K562 (cell line): ENCODE results near the gene SPTBN4. TPM values are rescaled to one million over a fixed set of nuclear protein-coding genes. Genes with fewer than 3 reads are reported as not detected.

ENCODE experiments used
- CREB1 ChIP-seq, 2 experiments: sonication (generic) in 1 of 2; formaldehyde crosslinking in 1 of 2; IDR thresholded peaks; 2 replicates each; pipeline versions ENCODE4 v1.6.1 to v1.8.0; 2012 to 2022; ENCODE audit warnings: inconsistent platforms in 1 of 2, mild to moderate bottlenecking in 1 of 2, missing genetic modification reagents in 1 of 2, moderate library complexity in 1 of 2
- CREM ChIP-seq: IDR thresholded peaks from 2 replicates; pipeline ENCODE4 v1.6.1; 2014; ENCODE audit warnings: antibody characterized with exemption, low read depth
- EZH2 ChIP-seq: IDR thresholded peaks from 2 replicates; pipeline ENCODE4 v1.6.1; 2012; ENCODE audit warnings: low read depth, mild to moderate bottlenecking, inconsistent platforms, low read length, borderline replicate concordance
- FIP1L1 ChIP-seq: fragments of 200-400 bp; formaldehyde crosslinking; IDR thresholded peaks from 2 replicates; pipeline ENCODE4 v1.6.1; 2018; ENCODE audit warnings: mild to moderate bottlenecking, low read depth, low read length; ENCODE audit not compliant: poor library complexity, severe bottlenecking
- JUND ChIP-seq, 2 experiments: IDR thresholded peaks; 2 replicates in 1 of 2; 3 replicates in 1 of 2; pipeline ENCODE4 v1.6.1; 2011; ENCODE audit warnings: borderline replicate concordance in 2 of 2, low read depth in 2 of 2, low read length in 2 of 2, improper control_type of control experiment in 1 of 2, missing biosample characterization in 1 of 2, missing genetic modification characterization in 1 of 2, missing genetic modification reagents in 1 of 2
- NEUROD1 ChIP-seq: fragments of 150-350 bp; IDR thresholded peaks from 2 replicates; pipeline ENCODE4 v1.6.1; 2014; ENCODE audit warnings: borderline replicate concordance, low read length, low read depth; ENCODE audit not compliant: partially characterized antibody
- POLR2B ChIP-seq: fragments of 450-650 bp; IDR thresholded peaks from 2 replicates; pipeline ENCODE4 v1.6.1; 2018; ENCODE audit warnings: low read depth; ENCODE audit not compliant: partially characterized antibody
- PTRF ChIP-seq: fragments of 450-650 bp; IDR thresholded peaks from 2 replicates; pipeline ENCODE4 v1.6.1; 2016; ENCODE audit warnings: mild to moderate bottlenecking, missing genetic modification characterization, missing compliant biosample characterization
- PYGO2 ChIP-seq: fragments of 450-650 bp; IDR thresholded peaks from 2 replicates; pipeline ENCODE4 v1.6.1; 2016; ENCODE audit warnings: mild to moderate bottlenecking, missing genetic modification characterization, moderate library complexity, missing compliant biosample characterization
- ZKSCAN1 ChIP-seq: fragments of 150-350 bp; IDR thresholded peaks from 2 replicates; pipeline ENCODE4 v1.6.1; 2016; ENCODE audit warnings: low read depth, low read length
- ZNF316 ChIP-seq: fragments of 450-650 bp; IDR thresholded peaks from 2 replicates; pipeline ENCODE4 v1.6.1; 2016
- polyA plus RNA-seq, 8 experiments: library from polyadenylated mRNA; depleted of rRNA in 4 of 8; stranded (reverse) in 5 of 8; unstranded in 3 of 8; fragments of >200 nt; fragmentation: Nextera tagmentation in 2 of 8; fragmentation: Illumina TruSeq in 1 of 8; extraction: Ambion mirVana in 2 of 8; extraction: Trizol in 1 of 8; gene quantifications; 2 replicates each; pipeline versions ENCODE4 v1.2.1 to v1.2.3, GENCODE V29; 2011 to 2014; ENCODE audit warnings: inconsistent platforms in 1 of 8, missing spikeins in 1 of 8
- total RNA-seq, 7 experiments: library from RNA; depleted of rRNA in 6 of 7; stranded (reverse); fragments of >200 nt in 6 of 7; fragmentation: Illumina TruSeq in 2 of 7; extraction: Trizol in 2 of 7; gene quantifications; 2 replicates each; pipeline versions ENCODE4 v1.2.1 to v1.2.3, GENCODE V29; 2011 to 2021; ENCODE audit warnings: low replicate concordance in 1 of 7
- TF ChIP-seq, protein P1 (sequence below): fragments of 250-450 bp; sonication (Bioruptor Pico); IDR thresholded peaks from 2 replicates; pipeline ENCODE4 v1.9.0; 2021; ENCODE audit warnings: mild to moderate bottlenecking, inconsistent platforms
- TF ChIP-seq, protein P2 (sequence below): sonication (generic); formaldehyde crosslinking; IDR thresholded peaks from 2 replicates; pipeline ENCODE4 v1.8.0; 2022; ENCODE audit warnings: mild to moderate bottlenecking, missing genetic modification reagents
- TF ChIP-seq, protein P3 (sequence below): fragments of 450-650 bp; IDR thresholded peaks from 2 replicates; pipeline ENCODE4 v1.6.1; 2017; ENCODE audit warnings: antibody characterized with exemption
- TF ChIP-seq, protein P4 (sequence below): fragments of 250-450 bp; sonication (Bioruptor Pico); IDR thresholded peaks from 2 replicates; pipeline ENCODE4 v1.8.0; 2022; ENCODE audit warnings: moderate library complexity, mild to moderate bottlenecking, inconsistent platforms
- TF ChIP-seq, protein P5 (sequence below): fragments of 250-450 bp; sonication (Bioruptor Pico); IDR thresholded peaks from 2 replicates; pipeline ENCODE4 v1.5.0; 2021
- TF ChIP-seq, protein P6 (sequence below): sonication (generic); formaldehyde crosslinking; IDR thresholded peaks from 2 replicates; pipeline ENCODE4 v1.8.0; 2023; ENCODE audit warnings: mild to moderate bottlenecking, missing genetic modification reagents

Gene SPTBN4
- total and polyA plus RNA-seq, 9 of the 15 experiments (the other 6 are each of a cell fraction or from before 2014, with no cell fraction given), result 0.01 to 1.5 (median 0.86) TPM

DNA sequence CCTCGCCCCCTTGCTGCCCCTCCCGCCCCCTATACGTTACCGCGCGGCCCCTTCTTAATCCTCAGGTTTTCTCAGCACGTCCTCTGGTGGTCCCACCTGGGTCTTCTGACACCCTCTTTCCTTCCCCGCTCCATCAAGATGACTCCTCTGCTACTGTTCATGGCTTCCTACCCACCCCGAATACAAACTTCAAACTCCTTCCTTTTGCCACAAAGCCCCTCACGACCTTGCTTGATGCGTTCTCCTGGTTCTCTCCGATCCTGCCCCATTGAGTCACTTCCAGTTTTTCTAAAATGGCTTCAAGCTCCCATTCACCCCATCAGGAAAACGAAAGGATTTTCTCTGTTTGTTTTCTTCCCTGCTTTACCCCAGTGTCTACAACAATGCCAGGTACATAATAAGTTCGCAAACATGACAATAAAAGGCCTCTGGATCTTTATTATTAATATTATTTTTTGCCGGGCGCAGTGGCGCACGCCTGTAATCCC, 21.9 kb upstream of the SPTBN4 start (continued):
- TF ChIP-seq, protein P1, sequence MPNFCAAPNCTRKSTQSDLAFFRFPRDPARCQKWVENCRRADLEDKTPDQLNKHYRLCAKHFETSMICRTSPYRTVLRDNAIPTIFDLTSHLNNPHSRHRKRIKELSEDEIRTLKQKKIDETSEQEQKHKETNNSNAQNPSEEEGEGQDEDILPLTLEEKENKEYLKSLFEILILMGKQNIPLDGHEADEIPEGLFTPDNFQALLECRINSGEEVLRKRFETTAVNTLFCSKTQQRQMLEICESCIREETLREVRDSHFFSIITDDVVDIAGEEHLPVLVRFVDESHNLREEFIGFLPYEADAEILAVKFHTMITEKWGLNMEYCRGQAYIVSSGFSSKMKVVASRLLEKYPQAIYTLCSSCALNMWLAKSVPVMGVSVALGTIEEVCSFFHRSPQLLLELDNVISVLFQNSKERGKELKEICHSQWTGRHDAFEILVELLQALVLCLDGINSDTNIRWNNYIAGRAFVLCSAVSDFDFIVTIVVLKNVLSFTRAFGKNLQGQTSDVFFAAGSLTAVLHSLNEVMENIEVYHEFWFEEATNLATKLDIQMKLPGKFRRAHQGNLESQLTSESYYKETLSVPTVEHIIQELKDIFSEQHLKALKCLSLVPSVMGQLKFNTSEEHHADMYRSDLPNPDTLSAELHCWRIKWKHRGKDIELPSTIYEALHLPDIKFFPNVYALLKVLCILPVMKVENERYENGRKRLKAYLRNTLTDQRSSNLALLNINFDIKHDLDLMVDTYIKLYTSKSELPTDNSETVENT (CRISPR knock-in tag), result no peak
- TF ChIP-seq JUND (IDR thresholded peaks at IDR 0.05; ENCODE audit: borderline replicate concordance, low read depth, low read length) (peak; percentile 43; the same call in 1 of the 2 replicates), JUND (tag; IDR thresholded peaks at IDR 0.05; ENCODE audit: borderline replicate concordance, low read depth, low read length) (no peak), ZNF316 (no peak), PTRF (tag) (no peak), CREB1 (IDR thresholded peaks at IDR 0.05) (no peak), CREB1 (CRISPR knock-in tag; IDR thresholded peaks at IDR 0.05) (no peak), POLR2B (peak; percentile 62), NEUROD1 (peak; percentile 51), ZKSCAN1 (no peak), EZH2 (no peak), CREM (no peak), PYGO2 (no peak), FIP1L1 (no peak)
- TF ChIP-seq, protein P2, sequence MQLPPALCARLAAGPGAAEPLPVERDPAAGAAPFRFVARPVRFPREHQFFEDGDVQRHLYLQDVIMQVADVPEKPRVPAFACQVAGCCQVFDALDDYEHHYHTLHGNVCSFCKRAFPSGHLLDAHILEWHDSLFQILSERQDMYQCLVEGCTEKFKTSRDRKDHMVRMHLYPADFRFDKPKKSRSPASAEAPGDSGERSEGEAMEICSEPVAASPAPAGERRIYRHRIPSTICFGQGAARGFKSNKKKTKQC (CRISPR knock-in tag), result no peak
- TF ChIP-seq, protein P3, sequence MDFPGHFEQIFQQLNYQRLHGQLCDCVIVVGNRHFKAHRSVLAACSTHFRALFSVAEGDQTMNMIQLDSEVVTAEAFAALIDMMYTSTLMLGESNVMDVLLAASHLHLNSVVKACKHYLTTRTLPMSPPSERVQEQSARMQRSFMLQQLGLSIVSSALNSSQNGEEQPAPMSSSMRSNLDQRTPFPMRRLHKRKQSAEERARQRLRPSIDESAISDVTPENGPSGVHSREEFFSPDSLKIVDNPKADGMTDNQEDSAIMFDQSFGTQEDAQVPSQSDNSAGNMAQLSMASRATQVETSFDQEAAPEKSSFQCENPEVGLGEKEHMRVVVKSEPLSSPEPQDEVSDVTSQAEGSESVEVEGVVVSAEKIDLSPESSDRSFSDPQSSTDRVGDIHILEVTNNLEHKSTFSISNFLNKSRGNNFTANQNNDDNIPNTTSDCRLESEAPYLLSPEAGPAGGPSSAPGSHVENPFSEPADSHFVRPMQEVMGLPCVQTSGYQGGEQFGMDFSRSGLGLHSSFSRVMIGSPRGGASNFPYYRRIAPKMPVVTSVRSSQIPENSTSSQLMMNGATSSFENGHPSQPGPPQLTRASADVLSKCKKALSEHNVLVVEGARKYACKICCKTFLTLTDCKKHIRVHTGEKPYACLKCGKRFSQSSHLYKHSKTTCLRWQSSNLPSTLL, result no peak
- TF ChIP-seq, protein P4, sequence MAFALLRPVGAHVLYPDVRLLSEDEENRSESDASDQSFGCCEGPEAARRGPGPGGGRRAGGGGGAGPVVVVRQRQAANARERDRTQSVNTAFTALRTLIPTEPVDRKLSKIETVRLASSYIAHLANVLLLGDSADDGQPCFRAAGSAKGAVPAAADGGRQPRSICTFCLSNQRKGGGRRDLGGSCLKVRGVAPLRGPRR (CRISPR knock-in tag), result no peak
- TF ChIP-seq, protein P5, sequence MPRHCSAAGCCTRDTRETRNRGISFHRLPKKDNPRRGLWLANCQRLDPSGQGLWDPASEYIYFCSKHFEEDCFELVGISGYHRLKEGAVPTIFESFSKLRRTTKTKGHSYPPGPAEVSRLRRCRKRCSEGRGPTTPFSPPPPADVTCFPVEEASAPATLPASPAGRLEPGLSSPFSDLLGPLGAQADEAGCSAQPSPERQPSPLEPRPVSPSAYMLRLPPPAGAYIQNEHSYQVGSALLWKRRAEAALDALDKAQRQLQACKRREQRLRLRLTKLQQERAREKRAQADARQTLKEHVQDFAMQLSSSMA, result no peak
- TF ChIP-seq, protein P6, sequence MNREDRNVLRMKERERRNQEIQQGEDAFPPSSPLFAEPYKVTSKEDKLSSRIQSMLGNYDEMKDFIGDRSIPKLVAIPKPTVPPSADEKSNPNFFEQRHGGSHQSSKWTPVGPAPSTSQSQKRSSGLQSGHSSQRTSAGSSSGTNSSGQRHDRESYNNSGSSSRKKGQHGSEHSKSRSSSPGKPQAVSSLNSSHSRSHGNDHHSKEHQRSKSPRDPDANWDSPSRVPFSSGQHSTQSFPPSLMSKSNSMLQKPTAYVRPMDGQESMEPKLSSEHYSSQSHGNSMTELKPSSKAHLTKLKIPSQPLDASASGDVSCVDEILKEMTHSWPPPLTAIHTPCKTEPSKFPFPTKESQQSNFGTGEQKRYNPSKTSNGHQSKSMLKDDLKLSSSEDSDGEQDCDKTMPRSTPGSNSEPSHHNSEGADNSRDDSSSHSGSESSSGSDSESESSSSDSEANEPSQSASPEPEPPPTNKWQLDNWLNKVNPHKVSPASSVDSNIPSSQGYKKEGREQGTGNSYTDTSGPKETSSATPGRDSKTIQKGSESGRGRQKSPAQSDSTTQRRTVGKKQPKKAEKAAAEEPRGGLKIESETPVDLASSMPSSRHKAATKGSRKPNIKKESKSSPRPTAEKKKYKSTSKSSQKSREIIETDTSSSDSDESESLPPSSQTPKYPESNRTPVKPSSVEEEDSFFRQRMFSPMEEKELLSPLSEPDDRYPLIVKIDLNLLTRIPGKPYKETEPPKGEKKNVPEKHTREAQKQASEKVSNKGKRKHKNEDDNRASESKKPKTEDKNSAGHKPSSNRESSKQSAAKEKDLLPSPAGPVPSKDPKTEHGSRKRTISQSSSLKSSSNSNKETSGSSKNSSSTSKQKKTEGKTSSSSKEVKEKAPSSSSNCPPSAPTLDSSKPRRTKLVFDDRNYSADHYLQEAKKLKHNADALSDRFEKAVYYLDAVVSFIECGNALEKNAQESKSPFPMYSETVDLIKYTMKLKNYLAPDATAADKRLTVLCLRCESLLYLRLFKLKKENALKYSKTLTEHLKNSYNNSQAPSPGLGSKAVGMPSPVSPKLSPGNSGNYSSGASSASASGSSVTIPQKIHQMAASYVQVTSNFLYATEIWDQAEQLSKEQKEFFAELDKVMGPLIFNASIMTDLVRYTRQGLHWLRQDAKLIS (CRISPR knock-in tag), result no peak
